Astrocyte (in vitro differentiated cells and primary cell): Measurements from ENCODE around the gene MLPH.

ENCODE experiments used
- CTCF ChIP-seq: IDR thresholded peaks from 2 replicates; pipeline ENCODE4 v1.5.1; 2011; ENCODE audit warnings: low read depth, mild to moderate bottlenecking, inconsistent platforms, low read length, moderate library complexity; ENCODE audit not compliant: insufficient read depth
- EZH2 ChIP-seq: IDR thresholded peaks from 2 replicates; pipeline ENCODE4 v1.6.1; 2012; ENCODE audit warnings: mild to moderate bottlenecking, low read length, inconsistent platforms; ENCODE audit not compliant: insufficient read depth

DNA sequence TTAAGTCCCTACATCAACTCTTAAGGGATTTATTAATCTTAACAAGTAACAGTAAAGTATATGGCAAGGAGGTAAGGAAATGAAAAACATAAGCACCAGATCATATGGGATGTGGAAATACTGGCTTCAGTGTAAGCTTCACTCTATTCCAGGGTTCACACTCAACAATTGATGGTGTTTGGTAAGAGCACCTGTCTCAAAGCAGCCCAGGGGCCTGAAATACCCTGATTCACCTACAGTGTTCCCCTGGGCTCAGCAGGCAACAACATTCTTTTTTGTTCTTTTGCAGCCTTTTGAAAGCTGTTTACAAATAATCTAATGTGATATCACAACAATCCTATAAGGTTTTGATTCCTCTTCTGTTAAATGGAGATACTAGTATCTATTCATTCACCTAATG is 1.2 kb upstream of the MLPH start:
- no peak for TF ChIP-seq CTCF
- TF ChIP-seq EZH2, result no peak
